Measurements from ENCODE around the gene HECW1.
"Not testable (repeated sequence)": the region's sequence is repeated elsewhere in the genome, so short reads cannot be mapped to it uniquely, and the experiment has no call there.

Gene HECW1

DNA sequence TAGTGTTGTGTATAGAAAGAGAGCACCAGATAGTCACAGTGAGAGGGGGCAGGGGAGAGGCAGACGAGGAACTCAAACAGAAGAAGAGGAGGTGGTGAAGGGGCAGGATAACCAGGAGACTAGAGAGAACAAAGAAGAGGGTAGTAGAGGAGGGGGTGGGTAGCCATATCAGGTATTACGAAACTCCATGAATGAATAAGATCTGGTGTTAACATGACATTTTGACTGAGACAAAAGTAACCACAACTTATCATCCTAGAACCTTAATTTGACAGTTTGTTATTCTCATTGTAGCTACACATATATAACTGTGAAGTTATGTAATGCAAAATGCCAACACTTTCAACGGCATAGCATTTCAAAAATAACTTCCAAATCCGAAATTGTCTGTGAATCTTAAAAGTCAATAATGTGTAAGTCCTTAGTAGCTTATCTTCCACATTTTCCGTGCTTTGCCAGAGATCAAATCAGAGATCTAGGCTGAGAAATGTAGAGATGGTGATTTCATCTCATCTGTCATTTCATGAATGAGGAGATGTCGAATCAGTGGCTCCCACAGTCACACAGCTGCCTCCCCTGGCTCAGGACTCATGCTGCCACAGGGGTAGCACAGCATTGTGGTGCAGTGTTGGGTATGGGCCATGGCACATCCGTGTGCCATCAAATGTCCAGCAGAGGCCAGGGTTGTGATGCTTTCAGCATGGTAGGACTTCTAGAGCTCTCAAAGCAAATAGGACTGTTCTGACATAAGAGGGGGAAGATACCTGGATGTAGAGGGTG, 202.1 kb downstream of the HECW1 start:
- DNase-seq = no peak

DNA sequence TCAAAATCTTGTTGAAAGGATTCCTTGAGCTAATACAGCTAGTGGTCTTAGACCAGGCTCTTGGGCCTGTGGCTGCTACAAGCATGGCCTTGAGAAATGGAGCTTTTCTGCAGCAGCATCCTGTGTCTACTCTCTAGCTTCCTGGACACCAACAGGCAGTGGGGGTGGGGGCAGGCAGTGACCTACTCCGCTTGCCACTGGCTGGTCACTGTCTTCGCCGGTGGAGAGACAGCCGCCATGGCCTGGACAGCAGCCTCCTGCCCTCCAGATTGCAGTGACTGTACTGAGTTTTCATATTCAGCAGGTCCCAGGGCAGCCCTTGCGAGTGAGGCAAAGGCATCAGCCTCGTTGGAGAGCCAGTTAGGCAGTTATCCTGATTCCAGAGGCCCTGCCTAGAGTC, 204.6 kb downstream of the HECW1 start:
- no peak for DNase-seq

DNA sequence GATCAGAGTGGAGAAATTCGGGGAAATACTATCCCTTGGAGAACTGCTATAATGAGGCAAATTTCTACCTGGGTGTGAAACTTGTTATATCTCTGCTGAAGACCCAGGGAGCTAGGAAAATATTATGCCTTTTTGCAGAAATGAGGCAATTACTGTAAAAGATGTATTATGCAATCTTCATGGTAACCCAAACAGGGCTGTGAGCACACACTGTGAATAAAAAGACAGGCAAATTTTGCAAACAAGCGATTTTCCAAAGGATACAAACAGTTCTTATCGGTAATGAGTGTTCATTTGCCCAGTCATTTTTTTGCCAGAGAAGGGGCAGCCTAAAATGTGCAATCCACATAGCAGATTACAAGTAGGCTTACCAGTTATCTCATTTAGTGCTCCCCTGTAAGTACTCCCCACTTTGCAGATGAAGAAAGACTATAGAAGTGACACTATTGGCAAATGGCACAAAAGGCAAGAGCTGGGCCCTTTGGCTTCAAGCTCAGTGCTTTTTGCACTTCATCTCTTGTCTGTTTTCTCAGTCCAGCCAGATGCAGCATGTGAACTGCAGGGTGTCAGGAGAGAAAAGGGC, 205.8 kb downstream of the HECW1 start:
- DNase-seq = no peak

DNA sequence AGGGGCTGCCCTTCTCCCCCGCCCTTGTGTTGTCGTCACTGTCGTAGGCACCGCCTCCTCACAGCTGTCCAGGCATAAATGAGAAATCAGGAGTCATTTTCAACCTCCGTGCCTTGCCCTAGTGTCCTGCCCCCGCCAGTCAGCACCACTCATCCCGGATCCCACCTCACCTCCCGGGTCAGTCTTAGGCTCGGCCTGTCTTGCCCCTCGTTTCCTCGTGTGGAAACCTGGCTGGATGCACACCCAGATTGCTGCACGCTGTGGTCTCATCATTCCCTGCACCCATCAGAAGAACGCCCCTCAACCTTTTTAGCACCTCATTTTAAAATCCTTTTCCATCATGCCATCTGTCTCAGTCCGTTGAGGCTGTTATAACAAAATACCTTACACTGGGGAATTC, 213.1 kb downstream of the HECW1 start:
- no peak for DNase-seq

DNA sequence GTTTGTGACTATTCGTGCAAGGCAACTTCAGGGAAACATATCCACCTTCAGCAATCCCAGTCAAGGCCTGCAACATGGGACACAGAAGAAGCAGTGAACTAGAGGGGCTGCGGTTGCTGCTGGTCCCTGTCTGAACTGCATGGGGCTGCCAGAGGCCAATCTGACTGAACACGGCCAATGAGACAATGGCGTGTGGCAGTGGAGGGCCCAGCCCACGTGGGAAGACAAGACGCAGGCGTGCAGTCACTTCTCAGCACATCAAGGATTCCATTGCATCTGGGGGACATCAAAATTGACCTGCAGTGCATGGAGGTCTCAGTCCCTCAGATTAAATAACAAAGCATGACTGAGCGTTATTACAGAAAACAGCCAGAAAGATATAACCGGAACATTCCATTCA, 215.9 kb downstream of the HECW1 start:
- DNase-seq = no peak

DNA sequence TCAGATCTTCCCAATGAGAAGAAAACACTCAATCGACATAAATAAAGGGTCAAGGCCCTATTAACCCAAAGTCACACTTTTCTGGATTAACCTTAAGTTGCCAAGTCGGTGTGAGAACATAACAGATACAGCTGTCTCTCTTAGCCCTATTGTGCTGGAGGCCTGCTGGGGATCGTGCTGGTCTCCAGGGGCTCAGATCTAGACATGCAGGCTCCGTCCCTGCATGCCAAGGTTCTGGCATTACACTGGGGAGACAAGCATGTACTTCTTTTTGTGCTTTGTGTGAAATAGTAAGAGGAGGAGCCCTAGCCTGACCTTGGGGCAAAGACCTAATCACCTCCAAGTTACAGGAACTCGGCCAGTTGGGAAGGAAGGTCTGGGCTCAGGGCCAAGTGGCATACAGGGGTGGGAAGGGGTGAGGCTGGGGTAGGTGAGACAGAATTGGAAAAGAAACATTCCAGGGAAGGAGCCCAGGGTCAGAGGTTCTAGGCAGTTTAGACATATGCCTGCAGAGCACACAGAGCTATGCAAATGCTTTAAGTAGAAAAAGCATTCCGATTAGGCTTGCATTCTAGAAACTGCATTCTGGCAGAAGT, 216.4 kb downstream of the HECW1 start:
- DNase-seq = no peak

DNA sequence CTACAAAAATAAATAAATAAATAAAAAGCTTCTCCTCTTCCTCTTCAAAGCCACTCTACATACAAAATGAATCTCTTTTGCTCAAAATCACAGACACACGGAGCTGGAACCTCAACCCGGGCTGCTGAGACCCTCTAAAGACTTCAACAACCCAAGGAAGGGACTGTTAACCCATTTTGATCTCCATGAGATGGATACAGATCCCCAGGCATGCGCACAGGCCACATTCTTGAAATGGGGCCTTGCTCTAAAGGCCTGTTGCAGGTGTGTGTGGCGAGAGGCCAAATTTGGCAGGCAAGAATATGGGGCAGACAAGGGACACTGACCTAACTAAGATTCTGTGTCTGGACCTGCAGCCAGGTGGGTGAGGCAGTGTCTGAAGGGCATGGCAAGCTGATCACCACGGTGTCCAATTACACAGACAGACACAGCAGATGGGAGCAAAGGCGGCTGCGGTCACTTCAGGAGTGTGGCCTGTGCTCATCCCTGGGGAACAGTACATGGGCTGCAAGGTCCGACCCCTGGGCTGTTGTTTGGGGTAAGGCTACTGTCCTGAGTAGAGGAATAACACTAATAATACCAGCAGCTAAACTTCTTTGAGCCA, 219.8 kb downstream of the HECW1 start:
- no peak for DNase-seq

DNA sequence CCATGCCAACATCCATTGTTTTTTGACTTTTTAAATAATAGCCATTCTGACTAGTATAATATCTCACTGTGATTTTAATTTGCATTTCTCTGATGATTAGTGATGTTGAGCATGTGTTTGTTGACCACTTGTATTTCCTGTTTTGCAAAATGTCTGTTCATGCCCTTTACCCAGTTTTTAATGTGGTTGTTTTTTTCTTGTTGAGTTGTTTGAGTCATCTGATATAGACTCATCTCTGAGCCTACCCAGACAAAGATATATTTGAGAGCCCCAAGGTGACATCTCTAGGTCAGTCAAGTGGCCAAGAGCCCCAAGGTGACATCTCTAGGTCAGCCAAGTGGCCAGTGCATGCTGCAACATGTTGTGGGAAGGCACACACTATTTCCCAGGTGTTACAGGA, 224.7 kb downstream of the HECW1 start:
- no peak for DNase-seq

DNA sequence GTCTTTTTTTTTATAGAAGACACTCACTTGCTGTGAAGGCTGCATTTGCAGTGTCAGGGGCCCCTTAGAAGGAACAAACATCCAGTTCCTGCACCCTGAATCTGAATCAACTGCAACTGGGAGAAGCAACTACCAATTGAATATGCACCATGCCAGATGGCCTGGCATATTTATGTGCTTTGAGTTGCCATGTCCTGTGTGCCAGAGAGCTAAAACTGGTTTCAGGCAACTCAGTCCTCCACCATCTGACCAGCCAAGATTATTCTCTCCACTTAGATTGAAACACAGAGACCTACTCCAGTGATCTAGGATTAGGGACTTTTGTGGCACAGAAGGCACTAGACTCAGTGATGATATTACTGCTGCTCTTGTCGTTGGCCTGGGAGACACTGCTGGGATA, 225.4 kb downstream of the HECW1 start:
- DNase-seq = no peak

DNA sequence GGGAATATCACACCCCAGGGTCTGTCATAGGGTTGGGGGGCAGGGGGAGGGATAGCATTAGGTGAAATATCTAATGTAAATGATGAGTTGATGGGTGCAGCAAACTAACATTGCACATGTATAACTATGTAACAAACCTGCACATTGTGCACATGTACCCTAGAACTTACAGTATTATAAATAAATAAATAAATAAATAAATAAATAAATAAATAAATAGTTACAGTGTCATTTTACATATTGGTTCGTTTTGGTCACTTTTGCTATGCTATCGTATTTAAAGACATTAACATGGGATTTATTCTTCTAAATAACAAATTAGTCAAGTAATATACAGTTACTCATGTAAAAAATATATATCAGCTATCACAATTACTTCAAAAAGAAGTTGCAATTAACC, 228.7 kb downstream of the HECW1 start:
- DNase-seq = no peak

DNA sequence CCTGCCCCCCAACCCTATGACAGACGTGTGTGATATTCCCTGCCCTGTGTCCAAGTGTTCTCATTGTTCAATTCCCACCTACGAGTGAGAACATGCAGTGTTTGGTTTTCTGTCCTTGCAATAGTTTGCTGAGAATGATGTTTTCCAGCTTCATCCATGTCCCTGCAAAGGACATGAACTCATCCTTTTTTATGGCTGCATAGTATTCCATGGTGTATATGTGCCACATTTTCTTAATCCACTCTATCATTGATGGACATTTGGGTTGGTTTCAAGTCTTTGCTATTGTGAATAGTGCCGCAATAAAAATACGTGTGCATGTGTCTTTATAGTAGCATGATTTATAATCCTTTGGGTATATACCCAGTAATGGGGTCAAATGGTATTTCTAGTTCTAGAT, 231.0 kb downstream of the HECW1 start:
- DNase-seq = not testable (repeated sequence)

DNA sequence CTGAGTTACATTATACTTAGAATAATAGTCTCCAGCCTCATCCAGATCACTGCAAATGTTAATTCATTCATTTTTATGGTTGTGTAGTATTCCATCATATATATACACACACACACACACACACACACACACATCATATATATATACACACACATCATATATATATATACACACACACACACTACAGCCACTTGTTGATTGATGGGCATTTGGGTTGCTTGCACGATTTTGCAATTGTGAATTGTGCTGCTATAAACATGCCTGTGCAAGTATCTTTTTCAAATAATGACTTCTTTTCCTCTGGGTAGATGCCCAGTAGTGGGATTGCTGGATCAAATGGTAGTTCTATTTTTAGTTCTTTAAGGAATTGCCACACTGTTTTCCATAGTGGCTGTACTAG, 233.2 kb downstream of the HECW1 start:
- DNase-seq = not testable (repeated sequence)

DNA sequence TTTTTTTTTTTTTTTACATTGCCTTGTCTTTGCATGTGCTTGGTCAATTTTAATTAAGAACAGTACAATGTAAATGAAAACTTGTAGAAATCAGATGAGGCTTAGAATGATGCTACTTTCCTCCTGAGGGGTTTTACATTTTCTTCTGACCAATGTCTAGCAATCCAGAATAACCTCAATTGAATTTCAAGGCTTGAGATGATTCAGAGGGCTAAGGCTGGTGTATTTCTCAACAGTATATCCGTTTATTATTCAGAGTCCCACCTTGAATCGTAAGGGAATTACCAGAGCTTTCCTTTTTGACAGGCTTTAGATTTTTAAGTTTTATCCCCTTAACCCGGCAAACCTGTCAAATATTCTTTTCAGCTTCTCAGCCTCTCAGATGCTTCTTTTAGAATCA, 239.2 kb downstream of the HECW1 start:
- DNase-seq = no peak

DNA sequence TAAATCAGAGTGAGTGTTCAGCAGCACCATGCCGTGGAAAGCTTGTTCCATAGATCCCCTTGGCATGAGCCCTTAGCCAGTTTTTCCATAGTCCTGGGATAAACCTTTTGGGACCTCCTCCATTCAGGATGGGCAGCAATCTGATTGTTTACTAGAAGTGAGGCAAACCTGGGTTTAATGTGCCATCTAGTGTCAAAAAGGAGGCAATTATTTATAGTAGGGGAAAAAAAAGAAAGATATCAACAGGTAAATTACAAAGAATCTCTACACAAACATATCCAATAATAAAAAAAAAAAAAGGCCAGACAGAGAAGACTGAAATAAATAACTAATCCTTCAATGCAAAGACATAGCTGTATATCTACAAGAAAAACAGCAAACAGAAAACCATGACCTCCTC, 241.5 kb downstream of the HECW1 start:
- no peak for DNase-seq

DNA sequence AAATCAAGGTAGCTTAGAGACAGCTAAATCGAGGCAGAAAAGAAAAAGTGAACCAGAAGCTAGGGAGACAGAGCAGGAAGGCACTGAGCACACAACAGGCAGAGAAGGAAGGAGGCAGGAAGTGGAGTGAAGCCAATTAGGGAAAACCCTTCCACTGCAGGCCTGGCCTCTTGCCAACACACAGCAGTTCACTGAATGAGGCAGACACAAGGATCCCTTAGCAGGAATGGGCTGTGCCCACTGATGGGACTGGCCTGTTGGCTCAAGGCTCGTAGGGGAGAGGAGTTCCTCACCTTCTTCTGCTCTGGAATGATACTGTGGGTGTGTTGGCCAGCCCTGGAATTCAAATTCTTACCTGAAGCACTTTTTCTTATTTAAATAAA, 250.2 kb downstream of the HECW1 start:
- DNase-seq = no peak

DNA sequence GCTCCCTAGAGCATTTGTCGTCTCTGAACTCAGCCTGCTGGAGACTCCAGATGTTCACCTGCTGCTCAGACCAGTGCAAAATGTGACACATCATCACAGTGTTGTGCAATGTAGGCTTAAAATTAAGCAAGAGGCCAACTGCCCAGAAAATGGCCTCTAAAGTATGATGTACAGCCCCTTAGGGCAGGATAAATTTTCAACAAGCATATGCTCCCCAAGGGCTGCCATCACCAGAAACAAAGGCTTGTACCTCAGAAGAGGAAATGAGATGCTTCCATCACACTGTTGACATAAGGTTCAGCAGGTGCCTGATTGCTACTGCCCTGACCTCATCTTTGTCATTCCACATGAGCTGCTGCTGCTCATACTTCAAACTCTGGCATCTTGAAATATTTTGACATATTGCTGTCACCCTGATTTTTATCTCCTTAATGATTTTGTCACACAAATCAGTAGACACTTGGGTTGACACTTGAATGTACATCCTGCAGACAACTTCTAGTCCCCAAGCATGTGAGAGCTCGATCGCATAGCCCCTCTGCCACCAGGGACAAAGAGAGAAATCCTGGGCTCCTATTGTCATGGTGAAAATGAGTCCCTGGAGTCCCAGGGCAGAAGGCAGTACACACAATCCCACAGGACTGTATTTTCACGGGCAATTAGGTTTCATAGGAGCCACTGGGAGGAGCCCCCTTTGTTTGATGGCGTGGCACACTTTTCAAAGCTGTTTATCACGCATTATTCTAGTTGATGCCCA, 250.8 kb downstream of the HECW1 start:
- no peak for DNase-seq

DNA sequence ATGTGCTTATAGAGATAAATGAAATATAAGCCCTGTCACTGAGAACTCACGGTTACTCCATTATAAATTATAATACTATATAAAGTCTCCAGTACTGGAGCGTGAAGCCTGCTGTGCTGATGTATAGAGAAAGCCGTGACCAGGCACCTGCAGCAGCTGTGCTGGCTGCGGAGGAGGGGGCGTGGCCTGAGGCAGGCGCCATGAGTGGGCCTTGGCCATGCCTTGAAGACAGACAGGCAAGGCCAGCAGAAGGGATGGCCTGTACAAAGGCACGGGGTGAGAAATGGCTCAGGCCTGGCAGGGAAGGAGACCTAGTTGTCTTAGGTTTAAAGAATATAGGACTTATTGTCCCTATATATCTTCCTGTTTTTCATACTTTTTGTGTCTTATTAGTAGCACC, 251.9 kb downstream of the HECW1 start:
- no peak for DNase-seq

DNA sequence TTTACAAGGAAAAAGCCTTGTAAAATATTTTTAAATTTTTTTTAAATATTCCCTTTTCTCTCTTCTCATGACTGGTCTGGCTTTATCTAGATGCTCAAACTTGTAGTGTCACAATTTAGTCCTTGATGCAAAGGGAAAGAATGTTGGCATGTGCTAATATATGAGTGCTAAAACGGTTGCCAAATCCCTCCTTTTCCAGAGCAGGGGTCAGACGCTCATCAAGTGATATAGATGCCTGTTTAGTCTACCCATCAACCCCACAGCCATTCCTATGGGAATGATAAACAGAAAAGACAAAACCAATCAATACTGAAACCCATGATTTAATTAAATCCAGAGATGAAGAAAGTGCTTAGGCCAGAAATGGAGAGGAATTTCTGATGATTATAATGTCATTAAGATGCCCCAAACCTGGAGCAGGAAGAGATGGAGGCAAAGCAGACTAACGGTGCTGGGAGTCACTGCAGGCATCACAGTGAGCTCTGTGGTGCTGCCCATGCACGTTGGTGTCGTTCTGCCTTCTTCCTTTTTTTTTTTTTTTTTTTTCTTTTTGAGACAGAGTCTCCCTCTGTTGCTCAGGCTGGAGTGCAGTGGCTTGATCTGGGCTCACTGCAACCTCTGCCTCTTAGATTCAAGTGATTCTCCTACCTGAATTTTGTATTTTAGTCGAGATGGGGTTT, 260.4 kb downstream of the HECW1 start:
- DNase-seq = no peak

DNA sequence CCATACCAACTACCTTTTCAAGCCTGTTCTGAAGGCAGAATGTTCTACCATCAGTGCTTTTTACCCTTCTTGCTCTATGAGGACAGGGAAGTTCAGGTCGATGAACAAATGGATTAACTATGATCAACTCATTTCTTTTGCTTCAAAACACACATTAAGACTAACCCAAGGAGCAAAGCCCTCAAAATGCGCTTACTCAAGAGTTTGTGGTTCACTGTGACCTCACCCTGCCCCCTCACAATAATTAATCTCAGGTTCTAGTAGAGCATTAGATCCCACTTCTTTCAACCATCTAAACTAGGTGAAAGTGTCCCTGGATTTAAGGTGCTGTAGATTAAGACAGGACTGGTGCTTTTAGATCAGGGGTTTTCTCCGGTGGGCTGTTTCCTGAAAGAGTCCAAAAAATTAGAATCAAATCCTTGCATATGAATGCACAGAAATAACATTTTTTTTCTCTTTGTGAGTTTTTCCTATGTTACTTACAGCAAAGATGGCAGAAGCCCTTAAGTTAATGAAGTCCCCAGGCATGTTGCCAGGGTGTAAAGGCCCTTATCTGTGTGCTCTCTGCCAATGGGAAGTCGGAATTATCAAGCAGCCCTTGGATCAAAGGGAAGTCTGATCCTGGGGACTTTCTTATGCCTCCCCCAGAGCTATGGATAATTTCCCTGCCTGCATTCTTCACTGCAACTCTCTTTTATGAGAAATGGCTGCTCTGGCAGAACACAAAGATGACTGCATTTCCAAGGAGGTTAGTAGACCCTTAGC, 264.9 kb downstream of the HECW1 start:
- DNase-seq = no peak

DNA sequence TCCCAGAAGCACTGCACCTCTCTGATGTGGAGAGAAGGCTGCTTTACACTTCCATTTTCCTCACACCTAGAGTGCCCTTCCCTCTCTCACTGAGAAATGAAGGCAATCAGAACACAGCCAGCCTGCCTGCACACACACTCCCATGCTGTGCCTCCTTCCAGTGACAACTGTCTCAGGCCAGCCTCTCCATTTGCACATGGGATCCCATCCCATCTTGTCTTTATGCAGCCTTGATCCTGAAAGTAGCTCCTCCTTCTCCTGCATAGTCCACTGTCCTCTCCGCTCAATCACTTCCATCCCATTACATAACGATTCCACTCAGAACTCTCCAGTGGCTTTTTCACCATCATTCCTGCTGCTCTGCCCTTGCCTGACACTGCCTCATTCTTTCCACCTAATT, 266.8 kb downstream of the HECW1 start:
- no peak for DNase-seq

DNA sequence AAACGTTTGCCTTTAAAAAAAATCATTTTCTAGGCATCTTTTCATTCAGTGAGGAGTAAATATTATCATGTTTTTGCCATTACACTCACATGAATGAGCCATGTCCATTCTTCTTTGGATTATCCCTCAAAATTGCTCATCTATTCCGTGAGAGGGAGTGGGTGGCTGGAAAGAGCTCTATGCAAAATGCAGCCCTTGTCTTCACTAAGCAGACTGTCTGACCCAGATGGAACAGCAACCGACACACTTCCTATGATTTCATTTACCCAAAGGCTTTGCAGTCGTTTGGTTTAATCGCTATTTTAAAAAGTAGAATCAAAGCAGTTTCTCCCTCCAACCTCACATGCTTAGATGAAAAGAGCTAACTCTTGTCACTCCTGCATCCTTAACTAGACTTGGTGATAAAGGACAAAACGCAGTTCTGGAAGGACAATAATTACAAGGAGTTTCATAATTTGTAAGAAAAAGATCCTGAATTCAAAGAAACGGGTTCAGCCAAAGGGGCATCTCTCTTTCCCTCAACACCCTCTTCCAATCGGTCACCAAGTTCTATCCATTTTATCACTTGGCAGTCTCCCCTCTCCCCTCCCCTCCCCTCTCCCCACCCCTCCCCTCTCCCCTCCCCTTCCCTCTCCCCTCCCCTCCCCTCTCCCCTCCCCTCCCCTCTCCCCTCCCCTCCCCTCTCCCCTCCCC, 272.3 kb downstream of the HECW1 start:
- no peak for DNase-seq
